Measurements from ENCODE around the gene RILPL2.

Gene RILPL2

GRCh38 chr12:123398550-123399254, 37.8 kb downstream of the RILPL2 start:
- DNase-seq (ENCODE audit: low read depth): no peak

DNA sequence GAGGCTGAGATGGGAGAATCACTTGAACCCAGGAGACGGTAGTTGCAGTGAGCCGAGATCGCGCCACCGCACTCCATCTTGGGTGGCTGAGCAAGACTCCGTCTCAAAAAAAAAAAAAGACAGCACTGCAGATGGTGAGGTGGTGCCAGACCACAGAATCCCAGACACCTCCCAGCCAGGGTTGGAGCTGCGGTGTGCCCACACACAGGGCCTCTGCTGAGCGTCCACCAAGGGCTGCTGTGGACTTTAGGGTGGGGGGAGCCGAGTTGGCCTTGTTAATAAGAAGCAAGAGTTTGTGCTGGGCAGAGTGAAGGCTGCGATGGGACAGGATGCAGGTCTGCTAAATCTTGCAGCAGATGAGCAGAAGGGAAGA, 38.3 kb downstream of the RILPL2 start:
- no peak for DNase-seq (ENCODE audit: low read depth)
- TF ChIP-seq, protein P1, sequence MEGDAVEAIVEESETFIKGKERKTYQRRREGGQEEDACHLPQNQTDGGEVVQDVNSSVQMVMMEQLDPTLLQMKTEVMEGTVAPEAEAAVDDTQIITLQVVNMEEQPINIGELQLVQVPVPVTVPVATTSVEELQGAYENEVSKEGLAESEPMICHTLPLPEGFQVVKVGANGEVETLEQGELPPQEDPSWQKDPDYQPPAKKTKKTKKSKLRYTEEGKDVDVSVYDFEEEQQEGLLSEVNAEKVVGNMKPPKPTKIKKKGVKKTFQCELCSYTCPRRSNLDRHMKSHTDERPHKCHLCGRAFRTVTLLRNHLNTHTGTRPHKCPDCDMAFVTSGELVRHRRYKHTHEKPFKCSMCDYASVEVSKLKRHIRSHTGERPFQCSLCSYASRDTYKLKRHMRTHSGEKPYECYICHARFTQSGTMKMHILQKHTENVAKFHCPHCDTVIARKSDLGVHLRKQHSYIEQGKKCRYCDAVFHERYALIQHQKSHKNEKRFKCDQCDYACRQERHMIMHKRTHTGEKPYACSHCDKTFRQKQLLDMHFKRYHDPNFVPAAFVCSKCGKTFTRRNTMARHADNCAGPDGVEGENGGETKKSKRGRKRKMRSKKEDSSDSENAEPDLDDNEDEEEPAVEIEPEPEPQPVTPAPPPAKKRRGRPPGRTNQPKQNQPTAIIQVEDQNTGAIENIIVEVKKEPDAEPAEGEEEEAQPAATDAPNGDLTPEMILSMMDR (IDR thresholded peaks at IDR 0.05; ENCODE audit: low read depth, low read length, missing control alignments): no peak

More at GRCh38 chr12:123398550-123399254, 37.8 kb downstream of the RILPL2 start:
- no peak overlapping the region for H3K4me3 ChIP-seq (ENCODE audit: low read depth, low read length)
- TF ChIP-seq, protein P1 (IDR thresholded peaks at IDR 0.05; ENCODE audit: low read depth, low read length, missing control alignments): no peak

DNA sequence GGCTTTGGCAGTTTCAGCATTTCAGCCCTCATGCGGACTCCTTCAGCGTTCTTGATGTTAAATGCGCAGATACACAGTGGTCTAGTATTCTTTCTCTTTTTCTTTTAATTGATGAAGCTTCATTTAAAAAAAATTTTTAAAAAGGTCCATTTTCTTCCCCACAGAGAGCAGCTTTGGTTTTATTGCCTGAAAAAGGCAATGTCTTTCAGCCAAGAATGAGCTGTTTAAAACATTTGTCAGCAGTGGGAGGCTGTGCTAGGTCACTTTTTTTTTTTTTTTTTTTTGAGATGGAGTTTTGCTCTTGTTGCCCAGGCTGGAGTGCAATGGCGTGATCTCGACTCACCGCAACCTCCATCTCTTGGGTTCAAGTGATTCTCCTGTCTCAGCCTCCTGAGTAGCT, 39.1 kb downstream of the RILPL2 start:
- TF ChIP-seq, protein P1 (IDR thresholded peaks at IDR 0.05; ENCODE audit: low read depth, low read length, missing control alignments): no peak
- H3K4me3 ChIP-seq (ENCODE audit: low read depth, low read length): no peak overlapping the region
- no peak for DNase-seq (ENCODE audit: low read depth)

More for the DNA sequence above, 38.3 kb downstream of the RILPL2 start:
- no peak overlapping the region for H3K4me3 ChIP-seq (ENCODE audit: low read depth, low read length)

- no peak for DNase-seq (ENCODE audit: low read depth)
- TF ChIP-seq, protein P1 (IDR thresholded peaks at IDR 0.05; ENCODE audit: low read depth, low read length, missing control alignments): no peak
- H3K4me3 ChIP-seq (ENCODE audit: low read depth, low read length): no peak overlapping the region
Measured at GRCh38 chr12:123396954-123397353, 39.5 kb downstream of the RILPL2 start.

- TF ChIP-seq, protein P1 (IDR thresholded peaks at IDR 0.05; ENCODE audit: low read depth, low read length, missing control alignments): no peak
- DNase-seq (ENCODE audit: low read depth): no peak
- no peak overlapping the region for H3K4me3 ChIP-seq (ENCODE audit: low read depth, low read length)
Measured at GRCh38 chr12:123396543-123396942, 39.9 kb downstream of the RILPL2 start.

GRCh38 chr12:123395236-123395635, 41.2 kb downstream of the RILPL2 start:
- H3K4me3 ChIP-seq (ENCODE audit: low read depth, low read length): no peak overlapping the region
- TF ChIP-seq, protein P1 (IDR thresholded peaks at IDR 0.05; ENCODE audit: low read depth, low read length, missing control alignments): no peak
- DNase-seq (ENCODE audit: low read depth): no peak

GRCh38 chr12:123393747-123394146, 42.7 kb downstream of the RILPL2 start:
- TF ChIP-seq, protein P1 (IDR thresholded peaks at IDR 0.05; ENCODE audit: low read depth, low read length, missing control alignments): no peak
- DNase-seq (ENCODE audit: low read depth): no peak

More at GRCh38 chr12:123393747-123394146, 42.7 kb downstream of the RILPL2 start:
- no peak overlapping the region for H3K4me3 ChIP-seq (ENCODE audit: low read depth, low read length)
